ENCODE data around the gene TELO2.

TELO2 gene

GRCh38 chr16:1497014-1497598, 3.9 kb downstream of the TELO2 start:
- H3K27ac ChIP-seq (ENCODE audit: low read depth, low read length) = no peak overlapping the region
- H3K36me3 ChIP-seq (ENCODE audit: control insufficient read depth, low read length) = peaks cover 72% of the 10 kb centered on the region
- H3K4me1 ChIP-seq (ENCODE audit: control insufficient read depth, low read length) = peaks cover 20% of the 10 kb centered on the region
- H3K9me3 ChIP-seq (ENCODE audit: control insufficient read depth, insufficient read depth, low read length) = no peaks in the 10 kb centered on the region
- no peaks in the 10 kb centered on the region for H4K20me1 ChIP-seq (ENCODE audit: control insufficient read depth, insufficient read depth, low read depth, low read length)
- H3K9me2 ChIP-seq (replicated peaks; ENCODE audit: control insufficient read depth, low read length) = no peaks in the 10 kb centered on the region
- H3K4me3 ChIP-seq (ENCODE audit: low read length) = no peak overlapping the region
- H3K4me2 ChIP-seq (ENCODE audit: low read length) = no peak overlapping the region
- H3K27me3 ChIP-seq (ENCODE audit: control insufficient read depth, low read length) = no peaks in the 10 kb centered on the region
- TF ChIP-seq CTCF (IDR thresholded peaks at IDR 0.05; ENCODE audit: low read depth, low read length, poor library complexity, severe bottlenecking) = no peak
- no peak for TF ChIP-seq EZH2phosphoT487 (IDR thresholded peaks at IDR 0.05; ENCODE audit: borderline replicate concordance, low read length)
- H3K79me2 ChIP-seq (ENCODE audit: control insufficient read depth, low read length) = peaks cover 49% of the 10 kb centered on the region
- no peaks in the 10 kb centered on the region for H3F3A ChIP-seq (ENCODE audit: control insufficient read depth, insufficient read depth)

DNA sequence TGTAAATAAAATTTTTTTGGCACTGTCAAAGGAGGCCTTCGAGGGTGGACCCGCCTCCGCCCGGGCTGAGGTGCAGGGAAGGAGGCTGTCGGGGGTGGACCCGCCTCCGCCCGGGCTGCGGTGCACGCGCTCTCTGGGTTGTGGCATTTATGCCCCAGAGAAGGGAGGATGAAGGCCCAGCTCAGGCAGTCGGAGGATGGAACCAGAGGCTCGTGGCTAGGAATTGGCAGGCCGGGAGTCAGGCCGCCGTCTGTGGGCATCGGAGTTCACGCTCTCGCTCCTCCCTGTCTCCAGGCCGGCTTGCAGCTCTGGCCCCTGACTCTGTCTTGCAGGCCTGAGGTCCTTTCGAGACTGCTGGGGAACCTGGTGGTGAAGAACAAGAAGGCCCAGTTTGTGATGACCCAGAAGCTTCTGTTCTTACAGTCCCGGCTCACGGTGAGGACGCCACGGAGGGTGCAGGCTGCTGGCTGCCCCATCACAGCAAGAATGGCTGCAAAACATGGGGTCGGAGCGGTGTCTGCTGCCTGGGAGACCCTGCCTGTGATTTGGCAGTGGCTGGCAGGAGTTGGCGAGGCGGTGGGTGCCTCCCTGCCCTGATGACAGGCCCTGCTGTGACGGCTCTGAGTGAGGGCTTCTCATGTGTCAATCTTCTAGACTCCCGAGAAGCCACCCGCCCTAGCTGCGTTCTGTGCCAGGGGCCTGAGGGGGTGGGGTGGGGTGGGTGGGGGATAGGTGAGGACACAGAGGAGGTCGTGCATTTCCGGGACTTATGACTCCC, 5.9 kb downstream of the TELO2 start:
- TF ChIP-seq CTCF (IDR thresholded peaks at IDR 0.05; ENCODE audit: low read depth, low read length, poor library complexity, severe bottlenecking) (no peak), EZH2phosphoT487 (IDR thresholded peaks at IDR 0.05; ENCODE audit: borderline replicate concordance, low read length) (no peak)
- H3K9me2 ChIP-seq (replicated peaks; ENCODE audit: control insufficient read depth, low read length) = no peaks in the 10 kb centered on the region
- H3K36me3 ChIP-seq (ENCODE audit: control insufficient read depth, low read length) = peaks cover 87% of the 10 kb centered on the region

GRCh38 chr16:1499756-1500464, 6.8 kb downstream of the TELO2 start:
- H3K27me3 ChIP-seq (ENCODE audit: control insufficient read depth, low read length) = no peaks in the 10 kb centered on the region
- H3F3A ChIP-seq (ENCODE audit: control insufficient read depth, insufficient read depth) = no peaks in the 10 kb centered on the region
- no peak overlapping the region for H3K4me3 ChIP-seq (ENCODE audit: low read length)
- H3K79me2 ChIP-seq (ENCODE audit: control insufficient read depth, low read length) = peaks cover 27% of the 10 kb centered on the region
- peaks cover 1% of the 10 kb centered on the region for H3K4me1 ChIP-seq (ENCODE audit: control insufficient read depth, low read length)
- H3K9me2 ChIP-seq (replicated peaks; ENCODE audit: control insufficient read depth, low read length) = no peaks in the 10 kb centered on the region
- peaks cover 80% of the 10 kb centered on the region for H3K36me3 ChIP-seq (ENCODE audit: control insufficient read depth, low read length)
- H3K4me2 ChIP-seq (ENCODE audit: low read length) = no peak overlapping the region
- H4K20me1 ChIP-seq (ENCODE audit: control insufficient read depth, insufficient read depth, low read depth, low read length) = no peaks in the 10 kb centered on the region
- H3K9me3 ChIP-seq (ENCODE audit: control insufficient read depth, insufficient read depth, low read length) = no peaks in the 10 kb centered on the region
- no peak overlapping the region for H3K27ac ChIP-seq (ENCODE audit: low read depth, low read length)
- TF ChIP-seq EZH2phosphoT487 (IDR thresholded peaks at IDR 0.05; ENCODE audit: borderline replicate concordance, low read length) (no peak), CTCF (IDR thresholded peaks at IDR 0.05; ENCODE audit: low read depth, low read length, poor library complexity, severe bottlenecking) (no peak)

More for the DNA sequence above, 5.9 kb downstream of the TELO2 start:
- no peak overlapping the region for H3K4me3 ChIP-seq (ENCODE audit: low read length)
- peaks cover 10% of the 10 kb centered on the region for H3K4me1 ChIP-seq (ENCODE audit: control insufficient read depth, low read length)
- H3F3A ChIP-seq (ENCODE audit: control insufficient read depth, insufficient read depth) = no peaks in the 10 kb centered on the region
- H3K79me2 ChIP-seq (ENCODE audit: control insufficient read depth, low read length) = peaks cover 35% of the 10 kb centered on the region
- H3K27ac ChIP-seq (ENCODE audit: low read depth, low read length) = no peak overlapping the region
- no peaks in the 10 kb centered on the region for H4K20me1 ChIP-seq (ENCODE audit: control insufficient read depth, insufficient read depth, low read depth, low read length)
- no peaks in the 10 kb centered on the region for H3K27me3 ChIP-seq (ENCODE audit: control insufficient read depth, low read length)
- no peaks in the 10 kb centered on the region for H3K9me3 ChIP-seq (ENCODE audit: control insufficient read depth, insufficient read depth, low read length)
- H3K4me2 ChIP-seq (ENCODE audit: low read length) = no peak overlapping the region
